RWPE2 (cell line): ENCODE results near the gene CHIT1.
"Not testable (repeated sequence)": the region's sequence is repeated elsewhere in the genome, so short reads cannot be mapped to it uniquely, and the experiment has no call there.

Source experiments
- ATAC-seq: fragments of 200-7000 bp; cut with Tn5 transposase; 3 replicates; pipeline ENCODE4 v1.9.1; 2021; ENCODE audit warnings: low read depth
- DNase-seq: peaks from one replicate; pipeline ENCODE4 v3.0.0-alpha.2; 2020; ENCODE audit warnings: low spot score
- H3K27ac ChIP-seq: fragments of 450-650 bp; 2 replicates; pipeline ENCODE4 v1.5.1; 2017; ENCODE audit warnings: mild to moderate bottlenecking; ENCODE audit not compliant: poor library complexity, severe bottlenecking
- H3K27me3 ChIP-seq: fragments of 250-450 bp; sonication (Bioruptor Pico); 2 replicates; pipeline ENCODE4 v1.5.1; 2021; ENCODE audit warnings: mild to moderate bottlenecking, moderate library complexity; ENCODE audit not compliant: insufficient read depth, poor library complexity, severe bottlenecking
- H3K36me3 ChIP-seq: fragments of 250-450 bp; sonication (Bioruptor Pico); 2 replicates; pipeline ENCODE4 v1.5.1; 2020; ENCODE audit warnings: low read depth, mild to moderate bottlenecking, moderate library complexity
- H3K4me1 ChIP-seq: fragments of 250-450 bp; sonication (Bioruptor Pico); 2 replicates; pipeline ENCODE4 v1.5.1; 2021; ENCODE audit warnings: mild to moderate bottlenecking, moderate library complexity; ENCODE audit not compliant: insufficient read depth, poor library complexity, severe bottlenecking
- H3K4me3 ChIP-seq: fragments of 250-450 bp; sonication (Bioruptor Pico); 2 replicates; pipeline ENCODE4 v1.5.1; 2021; ENCODE audit warnings: mild to moderate bottlenecking, moderate library complexity; ENCODE audit not compliant: severe bottlenecking
- H3K9me3 ChIP-seq: fragments of 250-450 bp; sonication (Bioruptor Pico); 2 replicates; pipeline ENCODE4 v1.5.1; 2021; ENCODE audit warnings: mild to moderate bottlenecking, moderate library complexity; ENCODE audit not compliant: severe bottlenecking
- CTCF ChIP-seq: fragments of 450-650 bp; IDR thresholded peaks from one replicate; pipeline ENCODE4 v1.5.1; 2017; ENCODE audit warnings: mild to moderate bottlenecking, moderate library complexity; ENCODE audit not compliant: poor library complexity, severe bottlenecking

Gene CHIT1

DNA sequence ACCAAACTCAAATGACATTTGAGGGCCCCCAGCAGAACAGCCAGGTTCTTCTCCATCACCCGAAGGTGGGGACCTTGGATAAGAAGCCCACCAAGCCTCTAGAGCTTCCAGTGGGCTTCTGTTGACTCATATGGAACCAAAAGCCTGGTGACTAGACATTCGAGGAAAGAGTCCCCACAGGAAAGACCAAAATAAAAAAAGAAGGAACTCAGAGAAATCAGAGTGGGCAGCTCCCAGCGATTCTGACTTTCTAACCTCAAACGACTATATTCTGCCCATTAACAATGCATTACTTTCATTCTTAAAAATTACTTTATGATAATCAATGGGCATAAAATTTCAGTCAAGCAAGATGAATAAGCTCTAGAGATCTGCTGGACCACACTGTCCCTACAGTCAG, 9.6 kb upstream of the CHIT1 start:
- Histone ChIP-seq H3K36me3 (no peaks in the 10 kb centered on the region), H3K4me3 (no peak overlapping the region), H3K27me3 (peaks cover 9% of the 10 kb centered on the region), H3K27ac (no peak overlapping the region), H3K4me1 (no peaks in the 10 kb centered on the region), H3K9me3 (no peaks in the 10 kb centered on the region)
- no peak for ATAC-seq
- TF ChIP-seq CTCF, result no peak
- no peak for DNase-seq

- Histone ChIP-seq H3K27me3 (peaks cover 9% of the 10 kb centered on the region), H3K27ac (no peak overlapping the region), H3K9me3 (no peaks in the 10 kb centered on the region), H3K4me3 (no peak overlapping the region), H3K4me1 (no peaks in the 10 kb centered on the region), H3K36me3 (no peaks in the 10 kb centered on the region)
- no peak for ATAC-seq
- no peak for TF ChIP-seq CTCF
- DNase-seq, result no peak
These were observed 9.1 kb upstream of the CHIT1 start for GRCh38 chr1:203238535-203238934.

DNA sequence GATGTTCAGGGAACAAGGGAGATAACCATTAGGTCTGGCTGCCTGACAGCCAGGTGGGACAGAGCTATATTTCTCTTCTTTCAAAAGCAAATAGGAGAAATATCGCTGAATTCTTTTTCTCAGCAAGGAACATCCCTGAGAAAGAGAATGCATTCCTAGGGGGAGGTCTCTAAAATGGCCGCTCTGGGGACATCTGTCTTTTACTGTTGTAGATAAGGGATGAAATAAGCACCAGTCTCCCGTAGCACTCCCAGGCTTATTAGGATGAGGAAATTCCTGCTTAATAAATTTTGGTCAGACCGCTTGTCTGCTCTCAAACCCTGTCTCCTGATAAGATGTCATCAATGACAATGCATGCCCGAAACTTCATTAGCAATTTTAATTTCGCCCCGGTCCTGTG, 5.4 kb upstream of the CHIT1 start:
- not testable (repeated sequence) for H3K9me3 ChIP-seq, DNase-seq, ATAC-seq

GRCh38 chr1:203228670-203229069, 803 bp downstream of the CHIT1 start:
- no peak for DNase-seq

More for the DNA sequence above, 5.4 kb upstream of the CHIT1 start:
- not testable (repeated sequence) for H3K4me3 ChIP-seq, H3K36me3 ChIP-seq, H3K4me1 ChIP-seq, H3K27ac ChIP-seq, H3K27me3 ChIP-seq

GRCh38 chr1:203227371-203228083, 1.9 kb downstream of the CHIT1 start:
- Histone ChIP-seq H3K4me1 (no peaks in the 10 kb centered on the region), H3K27me3 (no peaks in the 10 kb centered on the region)
- no peak for ATAC-seq

More at GRCh38 chr1:203228670-203229069, 803 bp downstream of the CHIT1 start:
- no peak for TF ChIP-seq CTCF
- H3K4me1 ChIP-seq, result no peaks in the 10 kb centered on the region
- no peaks in the 10 kb centered on the region for H3K36me3 ChIP-seq
- H3K9me3 ChIP-seq, result no peaks in the 10 kb centered on the region
- H3K4me3 ChIP-seq, result no peak overlapping the region
- no peak overlapping the region for H3K27ac ChIP-seq
- no peaks in the 10 kb centered on the region for H3K27me3 ChIP-seq
- ATAC-seq, result no peak

More at GRCh38 chr1:203227371-203228083, 1.9 kb downstream of the CHIT1 start:
- H3K9me3 ChIP-seq, result no peaks in the 10 kb centered on the region
- H3K4me3 ChIP-seq, result no peak overlapping the region
- no peak for TF ChIP-seq CTCF
- DNase-seq, result no peak
- H3K27ac ChIP-seq, result no peak overlapping the region
- no peaks in the 10 kb centered on the region for H3K36me3 ChIP-seq
